H1 (cell line): ENCODE measurements around the gene ENO3. TPM values are rescaled to one million over a fixed set of nuclear protein-coding genes. Genes with fewer than 3 reads are reported as not detected.

ENCODE experiments used
- CTCF ChIA-PET: fragments of 300-600 bp; sonication (Branson Sonifier 250); formaldehyde crosslinking; loops from one replicate; lab custom pipeline; 2021; ENCODE audit not compliant: partially characterized antibody; lab: Charles Lee
- POLR2A ChIA-PET: fragments of 300-600 bp; sonication (Branson Sonifier 250); formaldehyde crosslinking; loops from one replicate; lab custom pipeline; 2021; ENCODE audit warnings: inconsistent platforms; ENCODE audit not compliant: partially characterized antibody; lab: Charles Lee
- DNase-seq, 2 experiments: peaks; one replicate each; pipeline versions ENCODE4 v3.0.0 to v3.0.0-alpha.2; 2010 to 2022; ENCODE audit warnings: low spot score in 2 of 2, low read depth in 1 of 2, mixed read lengths in 1 of 2
- FAIRE-seq: peaks from 2 replicates; lab custom pipeline; 2011; peaks lifted over from hg19 to GRCh38; lab: Jason Lieb, UNC
- H2AFZ ChIP-seq: 2 replicates; pipeline ENCODE4 v1.8.1; 2012; ENCODE audit warnings: low read length, inconsistent platforms
- H2AK5ac ChIP-seq: 2 replicates; pipeline ENCODE4 v1.6.1; 2013; ENCODE audit warnings: low read depth, low read length
- H2BK120ac ChIP-seq: replicated peaks from 2 replicates; pipeline ENCODE3; 2013; ENCODE audit warnings: low read depth, low read length, inconsistent platforms
- H2BK12ac ChIP-seq: 2 replicates; pipeline ENCODE4 v1.6.1; 2013; ENCODE audit warnings: low read depth, low read length
- H2BK15ac ChIP-seq: 2 replicates; pipeline ENCODE4 v1.6.1; 2013; ENCODE audit warnings: low read length
- H2BK20ac ChIP-seq: 2 replicates; pipeline ENCODE4 v1.6.1; 2013; ENCODE audit warnings: low read length
- H2BK5ac ChIP-seq: 2 replicates; pipeline ENCODE4 v1.6.1; 2013; ENCODE audit warnings: low read depth, low read length
- H3K14ac ChIP-seq: 2 replicates; pipeline ENCODE4 v1.6.1; 2013; ENCODE audit warnings: inconsistent platforms; ENCODE audit not compliant: insufficient read length
- H3K18ac ChIP-seq: 2 replicates; pipeline ENCODE4 v1.6.1; 2013; ENCODE audit warnings: low read length; ENCODE audit errors: extremely low read depth
- H3K23ac ChIP-seq: 2 replicates; pipeline ENCODE4 v1.6.1; 2013; ENCODE audit warnings: inconsistent platforms; ENCODE audit not compliant: insufficient read length
- H3K23me2 ChIP-seq: 2 replicates; pipeline ENCODE4 v1.6.1; 2013; ENCODE audit warnings: low read depth, low read length
- H3K27ac ChIP-seq: 2 replicates; pipeline ENCODE4 v1.6.1; 2011; ENCODE audit warnings: low read depth, low read length, inconsistent platforms
- H3K27me3 ChIP-seq, 4 experiments: replicated peaks in 1 of 4; 1 replicate in 1 of 4; 2 replicates in 3 of 4; pipeline versions ENCODE4 v1.6.1 to v1.8.1; 2011 to 2013; ENCODE audit warnings: low read length in 3 of 4, mild to moderate bottlenecking in 3 of 4, inconsistent platforms in 2 of 4, mixed read lengths in 2 of 4, moderate library complexity in 1 of 4; ENCODE audit not compliant: control insufficient read depth in 3 of 4, insufficient read depth in 3 of 4; ENCODE audit errors: extremely low read depth in 1 of 4
- H3K36me3 ChIP-seq, 4 experiments: 2 replicates each; pipeline versions ENCODE4 v1.6.1 to v1.8.1; 2011 to 2013; ENCODE audit warnings: mild to moderate bottlenecking in 4 of 4, low read length in 3 of 4, moderate library complexity in 2 of 4, control low read depth in 1 of 4, inconsistent platforms in 1 of 4; ENCODE audit not compliant: insufficient read depth in 4 of 4, control insufficient read depth in 2 of 4
- H3K4ac ChIP-seq: replicated peaks from 2 replicates; pipeline ENCODE3; 2013; ENCODE audit warnings: low read length, low read depth, mixed read lengths, inconsistent platforms; ENCODE audit not compliant: insufficient read length
- H3K4me1 ChIP-seq, 4 experiments: replicated peaks in 1 of 4; 1 replicate in 1 of 4; 2 replicates in 3 of 4; pipeline versions ENCODE4 v1.6.1 to v1.8.1; 2011 to 2013; ENCODE audit warnings: low read length in 3 of 4, inconsistent platforms in 2 of 4, mixed read lengths in 1 of 4; ENCODE audit not compliant: insufficient read depth in 4 of 4, control insufficient read depth in 3 of 4
- H3K4me2 ChIP-seq, 2 experiments: 2 replicates each; pipeline versions ENCODE4 v1.6.1 to v1.8.1; 2011 to 2013; ENCODE audit warnings: low read depth in 2 of 2, low read length in 2 of 2, control low read depth in 1 of 2, inconsistent platforms in 1 of 2, mild to moderate bottlenecking in 1 of 2; ENCODE audit not compliant: insufficient read depth in 1 of 2
- H3K4me3 ChIP-seq, 4 experiments: fragments of 200-600, 300-600 bp in 1 of 4; sonication (generic), shearing (Covaris generic), sonication (Bioruptor Twin) in 1 of 4; 2 replicates each; pipeline versions ENCODE4 v1.5.1 to v1.8.1; 2011 to 2016; ENCODE audit warnings: low read length in 4 of 4, low read depth in 3 of 4, control low read depth in 2 of 4, inconsistent platforms in 2 of 4, mild to moderate bottlenecking in 2 of 4, mixed read lengths in 1 of 4, moderate library complexity in 1 of 4; ENCODE audit not compliant: insufficient read depth in 2 of 4; ENCODE audit errors: extremely low read depth in 1 of 4
- H3K56ac ChIP-seq: replicated peaks from 2 replicates; pipeline ENCODE3; 2013; ENCODE audit warnings: low read depth, mild to moderate bottlenecking, mixed read lengths, low read length, inconsistent platforms; ENCODE audit not compliant: insufficient read length
- H3K79me1 ChIP-seq: 2 replicates; pipeline ENCODE4 v1.6.1; 2013; ENCODE audit warnings: low read depth, low read length, control low read depth
- H3K79me2 ChIP-seq, 2 experiments: 2 replicates each; pipeline versions ENCODE4 v1.6.1 to v1.8.1; 2012 to 2013; ENCODE audit warnings: low read length in 2 of 2, mild to moderate bottlenecking in 2 of 2, inconsistent platforms in 1 of 2; ENCODE audit not compliant: insufficient read depth in 2 of 2, control insufficient read depth in 1 of 2
- H3K9ac ChIP-seq, 4 experiments: replicated peaks in 1 of 4; 1 replicate in 1 of 4; 2 replicates in 3 of 4; pipeline versions ENCODE4 v1.6.1 to v1.8.1; 2011 to 2013; ENCODE audit warnings: low read depth in 3 of 4, low read length in 3 of 4, control low read depth in 2 of 4, mild to moderate bottlenecking in 2 of 4, moderate library complexity in 2 of 4, inconsistent platforms in 1 of 4; ENCODE audit errors: extremely low read depth in 1 of 4
- H3K9me3 ChIP-seq, 2 experiments: 2 replicates each; pipeline versions ENCODE4 v1.6.1 to v1.8.1; 2012 to 2013; ENCODE audit warnings: mild to moderate bottlenecking in 2 of 2, moderate library complexity in 2 of 2, control low read depth in 1 of 2, inconsistent platforms in 1 of 2, low read depth in 1 of 2, low read length in 1 of 2, mixed read lengths in 1 of 2; ENCODE audit not compliant: insufficient read depth in 2 of 2
- H4K20me1 ChIP-seq, 2 experiments: replicated peaks in 1 of 2; 2 replicates each; pipeline versions ENCODE3 to v1.8.1; 2011 to 2013; ENCODE audit warnings: inconsistent platforms in 2 of 2, low read length in 2 of 2, mild to moderate bottlenecking in 1 of 2; ENCODE audit not compliant: insufficient read depth in 2 of 2, control insufficient read depth in 1 of 2
- H4K5ac ChIP-seq: 2 replicates; pipeline ENCODE4 v1.6.1; 2013; ENCODE audit warnings: low read length, low read depth, mixed read lengths, inconsistent platforms; ENCODE audit not compliant: insufficient read length
- H4K8ac ChIP-seq: 2 replicates; pipeline ENCODE4 v1.8.0; 2013; ENCODE audit warnings: mild to moderate bottlenecking, moderate library complexity, low read length, inconsistent platforms; ENCODE audit not compliant: insufficient read depth; ENCODE audit errors: extremely low read depth
- H4K91ac ChIP-seq: replicated peaks from 2 replicates; pipeline ENCODE3; 2013; ENCODE audit warnings: low read length, mixed read lengths, inconsistent platforms; ENCODE audit not compliant: insufficient read length
- ASH2L ChIP-seq: fragments of 200-600, 300-600 bp; sonication (generic); IDR thresholded peaks from one replicate; pipeline ENCODE4 v1.7.1; 2017; ENCODE audit warnings: low read length
- EZH2 ChIP-seq: fragments of 200-600 bp; sonication (generic); IDR thresholded peaks from 2 replicates; pipeline ENCODE4 v1.7.1; 2012; ENCODE audit warnings: low read depth, mild to moderate bottlenecking, moderate library complexity, low read length, inconsistent platforms; ENCODE audit not compliant: severe bottlenecking
- GTF2F1 ChIP-seq: IDR thresholded peaks from 2 replicates; pipeline ENCODE4 v1.6.1; 2012; ENCODE audit warnings: low read depth, low read length, improper control_type of control experiment, borderline replicate concordance
- HDAC2 ChIP-seq, 2 experiments: fragments of 300-600 bp in 1 of 2; sonication (generic) in 1 of 2; IDR thresholded peaks; 2 replicates each; pipeline ENCODE4 v1.6.1; 2011 to 2012; ENCODE audit warnings: low read depth in 2 of 2, low read length in 2 of 2, mild to moderate bottlenecking in 2 of 2, moderate library complexity in 2 of 2, borderline replicate concordance in 1 of 2, inconsistent platforms in 1 of 2
- KDM1A ChIP-seq: fragments of 200-600, 300-600 bp; sonication (generic); IDR thresholded peaks from 2 replicates; pipeline ENCODE4 v1.7.1; 2016; ENCODE audit warnings: mild to moderate bottlenecking, low read length, borderline replicate concordance
- NRF1 ChIP-seq: IDR thresholded peaks from 2 replicates; pipeline ENCODE4 v1.6.1; 2011; ENCODE audit warnings: mild to moderate bottlenecking, low read depth, low read length, improper control_type of control experiment
- RNF2 ChIP-seq: fragments of 200-900, 300-1000 bp; sonication (generic); IDR thresholded peaks from 2 replicates; pipeline ENCODE4 v1.7.1; 2016; ENCODE audit warnings: borderline replicate concordance, low read depth, mild to moderate bottlenecking, antibody characterized with exemption, low read length; ENCODE audit not compliant: poor library complexity, severe bottlenecking; ENCODE audit errors: missing control alignments
- SIX5 ChIP-seq: IDR thresholded peaks from 2 replicates; pipeline ENCODE4 v1.6.1; 2011; ENCODE audit warnings: mild to moderate bottlenecking, low read depth, low read length
- SUZ12 ChIP-seq: fragments of 200-600 bp; sonication (generic); IDR thresholded peaks from 2 replicates; pipeline ENCODE4 v1.6.1; 2012; ENCODE audit warnings: mild to moderate bottlenecking, inconsistent platforms, low read length, moderate library complexity, mixed read lengths
- TBP ChIP-seq: IDR thresholded peaks from 2 replicates; pipeline ENCODE4 v1.6.1; 2011; ENCODE audit warnings: low read depth, low read length, improper control_type of control experiment
- YY1 ChIP-seq: IDR thresholded peaks from 2 replicates; pipeline ENCODE4 v1.6.1; 2011; ENCODE audit warnings: low read depth, mild to moderate bottlenecking, low read length
- WGBS, 2 experiments: shearing (Covaris generic) in 1 of 2; methylation state at CpG; one replicate each; pipeline versions ENCODE4 v1.1.6 to v1.1.7; 2013 to 2015; ENCODE audit warnings: low lambda C conversion rate in 2 of 2, mixed read lengths in 2 of 2, inconsistent platforms in 1 of 2, low coverage in 1 of 2, missing lambda C conversion rate in 1 of 2; ENCODE audit not compliant: insufficient replicate concordance in 2 of 2, insufficient coverage in 1 of 2, insufficient read length in 1 of 2; ENCODE audit errors: extremely low coverage in 1 of 2, missing lambda C conversion rate in 1 of 2; 5-methylcytosine and 5-hydroxymethylcytosine counted together
- polyA plus RNA-seq, 7 experiments: library from polyadenylated mRNA; depleted of rRNA in 3 of 7; stranded (reverse) in 5 of 7; unstranded in 2 of 7; fragments of >200 nt in 5 of 7; fragments of 200-250 nt in 2 of 7; gene quantifications; 1 replicate in 5 of 7; 2 replicates in 1 of 7; 4 replicates in 1 of 7; pipeline versions ENCODE4 v1.2.1 to v1.2.3, GENCODE V29; 2011 to 2013; ENCODE audit warnings: missing spikeins in 2 of 7, mixed read lengths in 2 of 7
- total RNA-seq: library from RNA; stranded (reverse); fragmentation: NEBNext Ultra II Directional; extraction: Animal tissue kit (Norgen Biotek cat#: 25700); gene quantifications from 2 replicates; pipeline ENCODE4 v1.2.1, GENCODE V29; 2021
- TF ChIP-seq, protein P1 (sequence below): IDR thresholded peaks from 2 replicates; pipeline ENCODE4 v1.6.1; 2011; ENCODE audit warnings: low read length, improper control_type of control experiment

Gene ENO3
- total and polyA plus RNA-seq, 2 of the 8 experiments (the other 6 are each of a cell fraction or from before 2014, with no cell fraction given): 25.0 to 25.7 TPM

DNA sequence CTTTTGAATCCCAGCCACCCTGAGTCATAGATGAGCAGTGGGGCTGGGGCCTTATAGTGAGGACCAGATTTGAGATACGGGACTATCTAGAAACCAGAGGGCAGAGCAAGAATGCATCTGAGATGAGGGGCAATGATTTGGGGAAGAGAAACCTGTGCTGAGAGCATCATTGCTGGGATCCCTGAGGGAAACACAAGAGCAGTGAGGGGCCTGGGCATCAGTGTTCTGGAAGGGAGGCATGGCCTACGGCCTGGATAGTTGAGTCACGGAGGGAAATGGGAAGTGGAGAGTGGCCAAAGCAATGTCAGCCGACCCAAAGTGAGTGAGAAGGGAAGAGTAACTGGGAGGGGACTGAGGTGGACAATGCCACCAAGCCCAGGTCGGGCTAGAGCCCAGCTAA, 31.4 kb downstream of the ENO3 start:
- Histone ChIP-seq H3K27me3 (peaks cover 0 to 17% (median 14%) of the 10 kb centered on the region in 4 experiments; a peak in 6 of 7 replicates), H3K9ac (no peak overlapping the region), H3K4me3 (no peak overlapping the region), H2BK12ac (no peak overlapping the region), H3K79me1 (no peaks in the 10 kb centered on the region), H3K23ac (no peak overlapping the region), H2BK20ac (no peak overlapping the region), H3K36me3 (no peaks in the 10 kb centered on the region; a peak in 1 of 8 replicates), H3K23me2 (peaks cover 2% of the 10 kb centered on the region), H3K56ac (no peak overlapping the region), H3K27ac (no peak overlapping the region), H4K91ac (no peak overlapping the region), H2AK5ac (no peak overlapping the region), H4K5ac (no peak overlapping the region), H3K9me3 (no peaks in the 10 kb centered on the region), H3K4me1 (peaks cover 2 to 4% (median 3%) of the 10 kb centered on the region in 4 experiments; a peak in 5 of 7 replicates), H3K14ac (no peak overlapping the region), H3K4me2 (no peak overlapping the region), H2BK5ac (no peak overlapping the region), H3K79me2 (no peaks in the 10 kb centered on the region), H3K18ac (no peak overlapping the region), H4K20me1 (peaks cover 0 to 2% of the 10 kb centered on the region in 2 experiments), H2AFZ (no peak overlapping the region), H2BK120ac (no peak overlapping the region), H2BK15ac (no peak overlapping the region), H4K8ac (no peak overlapping the region), H3K4ac (no peak overlapping the region)
- 90% methylated on average over 5 of the region's 5 CpGs; no CpG with 5 or more reads in 1 of the 2 experiments for WGBS, 2 experiments
- ChIA-PET POLR2A (interaction anchor here (1.5 to 10.7 kb wide), 2 partner anchors 12 to 32 kb away, joined by 4 to 128 read pairs; partner anchors contain the start of genes ENO3 and SPAG7), CTCF (interaction anchor here (0.8 to 1.3 kb wide), 4 partner anchors 9 to 53 kb away, joined by 3 to 6 read pairs (median 3); partner anchors contain the start of gene SLC52A1)
- FAIRE-seq: no peak
- no peak for TF ChIP-seq RNF2
- TF ChIP-seq, protein P1, sequence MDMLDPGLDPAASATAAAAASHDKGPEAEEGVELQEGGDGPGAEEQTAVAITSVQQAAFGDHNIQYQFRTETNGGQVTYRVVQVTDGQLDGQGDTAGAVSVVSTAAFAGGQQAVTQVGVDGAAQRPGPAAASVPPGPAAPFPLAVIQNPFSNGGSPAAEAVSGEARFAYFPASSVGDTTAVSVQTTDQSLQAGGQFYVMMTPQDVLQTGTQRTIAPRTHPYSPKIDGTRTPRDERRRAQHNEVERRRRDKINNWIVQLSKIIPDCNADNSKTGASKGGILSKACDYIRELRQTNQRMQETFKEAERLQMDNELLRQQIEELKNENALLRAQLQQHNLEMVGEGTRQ: no peak
- TF ChIP-seq EZH2: no peak
- TF ChIP-seq TBP: no peak
- TF ChIP-seq ASH2L: no peak
- TF ChIP-seq YY1: no peak
- no peak for TF ChIP-seq NRF1
- TF ChIP-seq GTF2F1: no peak
- TF ChIP-seq SUZ12: no peak
- no peak for TF ChIP-seq KDM1A
- no peak for TF ChIP-seq SIX5
- no peak for TF ChIP-seq HDAC2 (IDR thresholded peaks at IDR 0.05; ENCODE audit: borderline replicate concordance in 1 of 2, low read depth in 2 of 2, low read length in 2 of 2)
- DNase-seq: no peak
